NCI-H1694 (cell line): ENCODE results near the gene CCDC183.
"Not testable (repeated sequence)": the region's sequence is repeated elsewhere in the genome, so short reads cannot be mapped to it uniquely, and the experiment has no call there.

Experiments
- DNase-seq: peaks from one replicate; lab custom pipeline; 2025; lab: John Stamatoyannopoulos, UW

Gene CCDC183

GRCh38 chr9:136802321-136802720 lies 6.2 kb downstream of the CCDC183 start:
- DNase-seq = no peak

GRCh38 chr9:136803009-136803550 lies 6.9 kb downstream of the CCDC183 start:
- not testable (repeated sequence) for DNase-seq

- no peak for DNase-seq
These were observed 7.7 kb downstream of the CCDC183 start for GRCh38 chr9:136803551-136804508.

GRCh38 chr9:136804509-136805206 lies 8.5 kb downstream of the CCDC183 start:
- no peak for DNase-seq

GRCh38 chr9:136805207-136805740 lies 9.1 kb downstream of the CCDC183 start:
- no peak for DNase-seq

GRCh38 chr9:136806067-136806466 lies 9.9 kb downstream of the CCDC183 start:
- DNase-seq = no peak

GRCh38 chr9:136806631-136807201 lies 10.6 kb downstream of the CCDC183 start:
- DNase-seq = no peak

GRCh38 chr9:136807281-136808074 lies 11.3 kb downstream of the CCDC183 start, which contains the start of gene RABL6:
Gene RABL6 (plus strand): TSS chr9:136807948. CDS start chr9:136808197, 249 bp downstream.
- no peak for DNase-seq

GRCh38 chr9:136808075-136808805 lies 12.1 kb downstream of the CCDC183 start:
- DNase-seq = no peak

GRCh38 chr9:136808806-136809158 lies 12.6 kb downstream of the CCDC183 start:
- no peak for DNase-seq

- no peak for DNase-seq
These were observed 18.7 kb downstream of the CCDC183 start for GRCh38 chr9:136814725-136815421.

GRCh38 chr9:136815422-136815782 lies 19.3 kb downstream of the CCDC183 start:
- no peak for DNase-seq

GRCh38 chr9:136820971-136821825 lies 25.1 kb downstream of the CCDC183 start:
- DNase-seq = no peak

GRCh38 chr9:136821826-136822544 lies 25.8 kb downstream of the CCDC183 start:
- no peak for DNase-seq

GRCh38 chr9:136823136-136824046 lies 27.3 kb downstream of the CCDC183 start:
- no peak for DNase-seq

- no peak for DNase-seq
These were observed 28.5 kb downstream of the CCDC183 start for GRCh38 chr9:136824496-136825225.
